H9 (cell line): ENCODE results near the gene CNTFR. TPM values are rescaled to one million over a fixed set of nuclear protein-coding genes. Genes with fewer than 3 reads are reported as not detected.

ENCODE experiments used
- DNase-seq: peaks from one replicate; pipeline ENCODE4 v3.0.0-alpha.2; 2017
- H2AFZ ChIP-seq: one replicate; pipeline ENCODE4 v1.6.1; 2013; ENCODE audit warnings: mild to moderate bottlenecking, low read length, control low read depth, moderate library complexity
- H2AK5ac ChIP-seq: 2 replicates; pipeline ENCODE4 v1.6.1; 2013; ENCODE audit warnings: low read length, control low read depth, mixed read lengths; ENCODE audit not compliant: insufficient read length
- H2BK120ac ChIP-seq: one replicate; pipeline ENCODE4 v1.6.1; 2013; ENCODE audit warnings: low read depth, mild to moderate bottlenecking, low read length, control low read depth, inconsistent platforms; ENCODE audit not compliant: poor library complexity, severe bottlenecking
- H2BK12ac ChIP-seq: 2 replicates; pipeline ENCODE4 v1.6.1; 2013; ENCODE audit warnings: low read length, control low read depth, mixed read lengths, low read depth; ENCODE audit not compliant: insufficient read length
- H2BK15ac ChIP-seq: 2 replicates; pipeline ENCODE4 v1.6.1; 2013; ENCODE audit warnings: low read depth, low read length, control low read depth
- H2BK20ac ChIP-seq: one replicate; pipeline ENCODE4 v1.6.1; 2013; ENCODE audit warnings: low read depth, mild to moderate bottlenecking, low read length, control low read depth, inconsistent platforms; ENCODE audit not compliant: poor library complexity, severe bottlenecking
- H2BK5ac ChIP-seq: 2 replicates; pipeline ENCODE4 v1.6.1; 2013; ENCODE audit warnings: low read length, control low read depth, mixed read lengths; ENCODE audit not compliant: insufficient read length
- H3K14ac ChIP-seq: 2 replicates; pipeline ENCODE4 v1.6.1; 2013; ENCODE audit warnings: low read length, control low read depth; ENCODE audit not compliant: insufficient read depth
- H3K18ac ChIP-seq: 2 replicates; pipeline ENCODE4 v1.6.1; 2013; ENCODE audit warnings: low read depth, mild to moderate bottlenecking, mixed read lengths, low read length, control low read depth; ENCODE audit not compliant: insufficient read length
- H3K23ac ChIP-seq: 2 replicates; pipeline ENCODE4 v1.6.1; 2013; ENCODE audit warnings: low read length, control low read depth, mixed read lengths, low read depth; ENCODE audit not compliant: insufficient read length
- H3K23me2 ChIP-seq: 2 replicates; pipeline ENCODE4 v1.6.1; 2013; ENCODE audit warnings: low read depth, mild to moderate bottlenecking, mixed read lengths, low read length, control low read depth; ENCODE audit not compliant: insufficient read length, poor library complexity, severe bottlenecking
- H3K27ac ChIP-seq: 2 replicates; pipeline ENCODE4 v1.5.1; 2013; ENCODE audit warnings: low read length, control low read depth, mixed read lengths, low read depth; ENCODE audit not compliant: insufficient read length
- H3K27me3 ChIP-seq: 2 replicates; pipeline ENCODE4 v1.6.1; 2013; ENCODE audit warnings: low read length, control low read depth, inconsistent platforms; ENCODE audit not compliant: insufficient read depth
- H3K4ac ChIP-seq: 2 replicates; pipeline ENCODE4 v1.6.1; 2013; ENCODE audit warnings: low read depth, mild to moderate bottlenecking, control low read depth, inconsistent platforms, low read length, moderate library complexity
- H3K4me1 ChIP-seq: 2 replicates; pipeline ENCODE4 v1.6.1; 2013; ENCODE audit warnings: low read length, control low read depth, inconsistent platforms; ENCODE audit not compliant: insufficient read depth
- H3K4me2 ChIP-seq: 2 replicates; pipeline ENCODE4 v1.6.1; 2013; ENCODE audit warnings: low read length, control low read depth, mixed read lengths; ENCODE audit not compliant: insufficient read length, insufficient read depth
- H3K56ac ChIP-seq: 2 replicates; pipeline ENCODE4 v1.6.1; 2013; ENCODE audit warnings: low read depth, mild to moderate bottlenecking, mixed read lengths, low read length, control low read depth; ENCODE audit not compliant: insufficient read length
- H3K79me1 ChIP-seq: 2 replicates; pipeline ENCODE4 v1.6.1; 2013; ENCODE audit warnings: low read depth, mild to moderate bottlenecking, moderate library complexity, low read length, control low read depth, inconsistent platforms; ENCODE audit not compliant: insufficient read depth, poor library complexity, severe bottlenecking
- H3K79me2 ChIP-seq: 2 replicates; pipeline ENCODE4 v1.6.1; 2013; ENCODE audit warnings: low read length, control low read depth, inconsistent platforms; ENCODE audit not compliant: insufficient read depth
- H3K9ac ChIP-seq: 2 replicates; pipeline ENCODE4 v1.6.1; 2013; ENCODE audit warnings: low read length, control low read depth, mixed read lengths; ENCODE audit not compliant: insufficient read length; ENCODE audit errors: extremely low read depth
- H3K9me3 ChIP-seq: one replicate; pipeline ENCODE4 v1.6.1; 2013; ENCODE audit warnings: low read depth, low read length, inconsistent platforms; ENCODE audit not compliant: control insufficient read depth
- H3T11ph ChIP-seq: one replicate; pipeline ENCODE4 v1.6.1; 2013; ENCODE audit warnings: mild to moderate bottlenecking, low read length, control low read depth, inconsistent platforms
- H4K20me1 ChIP-seq: one replicate; pipeline ENCODE4 v1.6.1; 2013; ENCODE audit not compliant: control insufficient read depth, insufficient read length, insufficient read depth
- H4K5ac ChIP-seq: 2 replicates; pipeline ENCODE4 v1.6.1; 2013; ENCODE audit warnings: low read depth, mild to moderate bottlenecking, mixed read lengths, low read length, control low read depth; ENCODE audit not compliant: insufficient read length
- H4K8ac ChIP-seq: replicated peaks from 2 replicates; pipeline ENCODE4 v1.6.1; 2013; ENCODE audit warnings: low read length, control low read depth, mixed read lengths, low read depth; ENCODE audit not compliant: insufficient read length
- H4K91ac ChIP-seq: 2 replicates; pipeline ENCODE4 v1.6.1; 2013; ENCODE audit warnings: low read depth, mild to moderate bottlenecking, moderate library complexity, mixed read lengths, low read length, control low read depth; ENCODE audit not compliant: insufficient read length
- H3K27ac Mint-ChIP-seq, 3 experiments: 2 replicates in 2 of 3; 3 replicates in 1 of 3; pipeline ENCODE4 v1.8.0; 2020 to 2021; ENCODE audit warnings: mixed read lengths in 3 of 3, mild to moderate bottlenecking in 1 of 3, moderate library complexity in 1 of 3
- H3K27me3 Mint-ChIP-seq: 2 replicates; pipeline ENCODE4 v1.8.0; 2021; ENCODE audit warnings: low read depth, mild to moderate bottlenecking, moderate library complexity, mixed read lengths
- H3K36me3 Mint-ChIP-seq, 3 experiments: 2 replicates in 2 of 3; 3 replicates in 1 of 3; pipeline ENCODE4 v1.8.0; 2020 to 2021; ENCODE audit warnings: low read depth in 3 of 3, mixed read lengths in 3 of 3; ENCODE audit not compliant: insufficient read depth in 1 of 3
- H3K4me1 Mint-ChIP-seq, 2 experiments: 2 replicates each; pipeline ENCODE4 v1.8.0; 2020; ENCODE audit warnings: mixed read lengths in 2 of 2
- H3K4me3 Mint-ChIP-seq, 2 experiments: 2 replicates in 1 of 2; 3 replicates in 1 of 2; pipeline ENCODE4 v1.8.0; 2020 to 2021; ENCODE audit warnings: mild to moderate bottlenecking in 2 of 2, mixed read lengths in 2 of 2, moderate library complexity in 1 of 2
- H3K9me3 Mint-ChIP-seq, 2 experiments: 2 replicates in 1 of 2; 3 replicates in 1 of 2; pipeline ENCODE4 v1.8.0; 2020; ENCODE audit warnings: mild to moderate bottlenecking in 2 of 2, mixed read lengths in 2 of 2, moderate library complexity in 1 of 2
- CTCF ChIP-seq: fragments of 200-600 bp; sonication (generic); conservative IDR thresholded peaks from 3 replicates; pipeline ENCODE4 v1.8.0; 2021; ENCODE audit warnings: antibody characterized with exemption, mild to moderate bottlenecking
- WGBS: extraction: QIAGEN DNeasy Blood & Tissue Kit; methylation state at CpG from one replicate; pipeline ENCODE4 v1.1.7; 2013; ENCODE audit warnings: missing lambda C conversion rate, low lambda C conversion rate, mixed read lengths; ENCODE audit not compliant: insufficient read length; ENCODE audit errors: extremely low coverage; 5-methylcytosine and 5-hydroxymethylcytosine counted together
- total RNA-seq: library from RNA; stranded (reverse); gene quantifications from 2 replicates; pipeline ENCODE4 v1.2.1, GENCODE V29; 2021

Gene CNTFR
- total RNA-seq, 1 experiment from 2014 or later: 0.55 TPM

- no peak overlapping the region for H3K4ac ChIP-seq
- no peak overlapping the region for H2BK15ac ChIP-seq
- H3K4me1 ChIP-seq: peaks cover 8% of the 10 kb centered on the region; the same call in 1 of the 2 replicates
- no peaks in the 10 kb centered on the region for H3K9me3 ChIP-seq
- no peaks in the 10 kb centered on the region for H3K79me2 ChIP-seq
- H3K79me1 ChIP-seq: no peaks in the 10 kb centered on the region
- TF ChIP-seq CTCF: no peak
- H3K14ac ChIP-seq: no peak overlapping the region
- H2AK5ac ChIP-seq: no peak overlapping the region
- DNase-seq: no peak
- no peaks in the 10 kb centered on the region for H4K20me1 ChIP-seq
- H2BK5ac ChIP-seq: no peak overlapping the region
- no peak overlapping the region for H2BK12ac ChIP-seq
- H3K27ac ChIP-seq: no peak overlapping the region
- no peak overlapping the region for H3K18ac ChIP-seq
- Mint-ChIP-seq H3K27ac (no peak overlapping the region), H3K36me3 (no peaks in the 10 kb centered on the region), H3K9me3 (0 out of 5 replicates have a peak, but pooled peaks cover 0 to 2% of the 10 kb centered on the region in 2 experiments), H3K4me3 (no peak overlapping the region), H3K4me1 (peaks cover 25 to 33% of the 10 kb centered on the region in 2 experiments), H3K27me3 (peaks cover 27% of the 10 kb centered on the region)
- no peak overlapping the region for H2BK120ac ChIP-seq
- no peak overlapping the region for H2AFZ ChIP-seq
- no peak overlapping the region for H4K8ac ChIP-seq
- H4K91ac ChIP-seq: no peak overlapping the region
- no peak overlapping the region for H3K9ac ChIP-seq
- H3K23me2 ChIP-seq: no peaks in the 10 kb centered on the region
- no peak overlapping the region for H3K56ac ChIP-seq
- H2BK20ac ChIP-seq: no peak overlapping the region
- H3T11ph ChIP-seq: no peak overlapping the region
- H3K23ac ChIP-seq: no peak overlapping the region
- H3K4me2 ChIP-seq: no peak overlapping the region
- no peaks in the 10 kb centered on the region for H3K27me3 ChIP-seq
- no CpG with 5 or more reads among the region's 21 CpGs for WGBS
- H4K5ac ChIP-seq: no peak overlapping the region
Measured at GRCh38 chr9:34560599-34561214, 28.8 kb downstream of the CNTFR start.
